Measurements from ENCODE around the gene SPTBN1.

- TF ChIP-seq YY1 (IDR thresholded peaks at IDR 0.05; ENCODE audit: low read depth) (no peak), TEAD4 (IDR thresholded peaks at IDR 0.05) (no peak), RAD21 (IDR thresholded peaks at IDR 0.05; ENCODE audit: low read depth) (no peak), TAF1 (IDR thresholded peaks at IDR 0.05; ENCODE audit: low read depth) (no peak), MAX (IDR thresholded peaks at IDR 0.05) (no peak), USF1 (IDR thresholded peaks at IDR 0.05) (no peak), CEBPB (IDR thresholded peaks at IDR 0.05) (no peak), REST (IDR thresholded peaks at IDR 0.05; ENCODE audit: low read depth) (no peak), NFIC (IDR thresholded peaks at IDR 0.05) (no peak), EP300 (IDR thresholded peaks at IDR 0.05; ENCODE audit: borderline replicate concordance) (no peak), EGR1 (IDR thresholded peaks at IDR 0.05) (no peak), FOXM1 (IDR thresholded peaks at IDR 0.05; ENCODE audit: borderline replicate concordance, low read depth) (no peak)
Observed at GRCh38 chr2:54708584-54709335, 252.6 kb downstream of the SPTBN1 start.
